ENCODE data around the gene PRDM16. TPM values are rescaled to one million over a fixed set of nuclear protein-coding genes. Genes with fewer than 3 reads are reported as not detected.

The PRDM16 gene
- total RNA-seq, 4 donors from 2014 or later = 0.41 to 0.95 TPM; not detected in 2

- Histone ChIP-seq H3K4me1 (peaks cover under 1 to 15% (median 3%) of the 10 kb centered on the region in 4 donors), H3K9me3 (no peaks in the 10 kb centered on the region), H3K27me3 (no peaks in the 10 kb centered on the region), H3K36me3 (no peaks in the 10 kb centered on the region), H3K4me3 (no peak overlapping the region), H3K27ac (no peak overlapping the region)
- TF ChIP-seq CTCF (IDR thresholded peaks at IDR 0.05) = no peak
- TF ChIP-seq POLR2A (IDR thresholded peaks at IDR 0.05) = no peak
- TF ChIP-seq EP300 (IDR thresholded peaks at IDR 0.05; ENCODE audit: low read depth) = no peak
- no peak for TF ChIP-seq POLR2AphosphoS5 (IDR thresholded peaks at IDR 0.05)
- intact Hi-C loops (cut with DNase I; ENCODE audit: low total_unique reads) (no loop called here), in situ Hi-C loops (cut with MboI; ENCODE audit: low pct_ligation_motif_present in 1 of 4, low pct_unique_long_range_greater_than_20kb in 1 of 4, low sequenced_read_pairs in 3 of 4) (no loop called here)
- WGBS, 2 donors (ENCODE audit: low coverage in 1 of 2) = 89 to 97% methylated on average over 2 of the region's 2 CpGs
- DNase-seq = no peak
Observed at GRCh38 chr1:3176820-3177219, 107.8 kb downstream of the PRDM16 start.

GRCh38 chr1:3178279-3178678 lies 109.3 kb downstream of the PRDM16 start:
- WGBS, 2 donors (ENCODE audit: low coverage in 1 of 2) = 73 to 79% methylated on average over 3 to 16 of the region's 16 CpGs
- H3K27me3 ChIP-seq = no peaks in the 10 kb centered on the region
- no peak overlapping the region for H3K4me3 ChIP-seq
- intact Hi-C loops (cut with DNase I; ENCODE audit: low total_unique reads) = no loop called here
- no peak for DNase-seq
- TF ChIP-seq POLR2AphosphoS5 (IDR thresholded peaks at IDR 0.05) (no peak), CTCF (IDR thresholded peaks at IDR 0.05) (no peak), POLR2A (IDR thresholded peaks at IDR 0.05) (no peak), EP300 (IDR thresholded peaks at IDR 0.05; ENCODE audit: low read depth) (no peak)
- no peaks in the 10 kb centered on the region for H3K9me3 ChIP-seq
- peaks cover 0 to 13% (median 2%) of the 10 kb centered on the region in 4 donors for H3K4me1 ChIP-seq
- H3K36me3 ChIP-seq = no peaks in the 10 kb centered on the region
- H3K27ac ChIP-seq = no peak overlapping the region
- in situ Hi-C loops (cut with MboI; ENCODE audit: low pct_ligation_motif_present in 1 of 4, low pct_unique_long_range_greater_than_20kb in 1 of 4, low sequenced_read_pairs in 3 of 4) = no loop called here

- no peak for TF ChIP-seq EP300 (IDR thresholded peaks at IDR 0.05; ENCODE audit: low read depth)
- TF ChIP-seq POLR2AphosphoS5 (IDR thresholded peaks at IDR 0.05) = no peak
- no peak for TF ChIP-seq POLR2A (IDR thresholded peaks at IDR 0.05)
- no peak for TF ChIP-seq CTCF (IDR thresholded peaks at IDR 0.05)
- intact Hi-C loops (cut with DNase I; ENCODE audit: low total_unique reads) (no loop called here), in situ Hi-C loops (cut with MboI; ENCODE audit: low pct_ligation_motif_present in 1 of 4, low pct_unique_long_range_greater_than_20kb in 1 of 4, low sequenced_read_pairs in 3 of 4) (no loop called here)
- 82% methylated on average over 15 of the region's 15 CpGs; no CpG with 5 or more reads in 1 of the 2 donors for WGBS, 2 donors (ENCODE audit: low coverage in 1 of 2)
- no peaks in the 10 kb centered on the region for H3K27me3 ChIP-seq
- no peak overlapping the region for H3K4me3 ChIP-seq
- no peak for DNase-seq
- peaks cover 0 to 10% (median 2%) of the 10 kb centered on the region in 4 donors for H3K4me1 ChIP-seq
- H3K36me3 ChIP-seq = no peaks in the 10 kb centered on the region
- H3K9me3 ChIP-seq = no peaks in the 10 kb centered on the region
- no peak overlapping the region for H3K27ac ChIP-seq
Observed at GRCh38 chr1:3179471-3179870, 110.5 kb downstream of the PRDM16 start.

GRCh38 chr1:3180915-3181314 lies 111.9 kb downstream of the PRDM16 start:
- no peak overlapping the region for H3K4me3 ChIP-seq

More at GRCh38 chr1:3180915-3181314, 111.9 kb downstream of the PRDM16 start:
- in situ Hi-C loops (cut with MboI; ENCODE audit: low pct_ligation_motif_present in 1 of 4, low pct_unique_long_range_greater_than_20kb in 1 of 4, low sequenced_read_pairs in 3 of 4) = no loop called here
- no peak for DNase-seq
- 88% methylated on average over 31 to 36 of the region's 36 CpGs for WGBS, 2 donors (ENCODE audit: low coverage in 1 of 2)
- TF ChIP-seq CTCF (IDR thresholded peaks at IDR 0.05) = no peak
- TF ChIP-seq POLR2AphosphoS5 (IDR thresholded peaks at IDR 0.05) = no peak
- no peak for TF ChIP-seq EP300 (IDR thresholded peaks at IDR 0.05; ENCODE audit: low read depth)
- TF ChIP-seq POLR2A (IDR thresholded peaks at IDR 0.05) = no peak
- intact Hi-C loops (cut with DNase I; ENCODE audit: low total_unique reads) = no loop called here
- H3K36me3 ChIP-seq = no peaks in the 10 kb centered on the region
- no peaks in the 10 kb centered on the region for H3K9me3 ChIP-seq
- no peaks in the 10 kb centered on the region for H3K4me1 ChIP-seq
- H3K27me3 ChIP-seq = no peaks in the 10 kb centered on the region
- no peak overlapping the region for H3K27ac ChIP-seq
